ENCODE data around the gene FMC1. TPM values are rescaled to one million over a fixed set of nuclear protein-coding genes. Genes with fewer than 3 reads are reported as not detected.

FMC1 gene, protein sequence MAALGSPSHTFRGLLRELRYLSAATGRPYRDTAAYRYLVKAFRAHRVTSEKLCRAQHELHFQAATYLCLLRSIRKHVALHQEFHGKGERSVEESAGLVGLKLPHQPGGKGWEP
- 12.3 to 34.9 TPM (median 31.4 TPM) in 5 replicates for total RNA-seq (2022; extraction: Qiagen RNA extraction)

GRCh38 chr7:139341058-139341775 lies at the start of gene FMC1:
FMC1 (plus strand) TSS chr7:139341337; CDS start chr7:139341385, 48 bp downstream.

DNA sequence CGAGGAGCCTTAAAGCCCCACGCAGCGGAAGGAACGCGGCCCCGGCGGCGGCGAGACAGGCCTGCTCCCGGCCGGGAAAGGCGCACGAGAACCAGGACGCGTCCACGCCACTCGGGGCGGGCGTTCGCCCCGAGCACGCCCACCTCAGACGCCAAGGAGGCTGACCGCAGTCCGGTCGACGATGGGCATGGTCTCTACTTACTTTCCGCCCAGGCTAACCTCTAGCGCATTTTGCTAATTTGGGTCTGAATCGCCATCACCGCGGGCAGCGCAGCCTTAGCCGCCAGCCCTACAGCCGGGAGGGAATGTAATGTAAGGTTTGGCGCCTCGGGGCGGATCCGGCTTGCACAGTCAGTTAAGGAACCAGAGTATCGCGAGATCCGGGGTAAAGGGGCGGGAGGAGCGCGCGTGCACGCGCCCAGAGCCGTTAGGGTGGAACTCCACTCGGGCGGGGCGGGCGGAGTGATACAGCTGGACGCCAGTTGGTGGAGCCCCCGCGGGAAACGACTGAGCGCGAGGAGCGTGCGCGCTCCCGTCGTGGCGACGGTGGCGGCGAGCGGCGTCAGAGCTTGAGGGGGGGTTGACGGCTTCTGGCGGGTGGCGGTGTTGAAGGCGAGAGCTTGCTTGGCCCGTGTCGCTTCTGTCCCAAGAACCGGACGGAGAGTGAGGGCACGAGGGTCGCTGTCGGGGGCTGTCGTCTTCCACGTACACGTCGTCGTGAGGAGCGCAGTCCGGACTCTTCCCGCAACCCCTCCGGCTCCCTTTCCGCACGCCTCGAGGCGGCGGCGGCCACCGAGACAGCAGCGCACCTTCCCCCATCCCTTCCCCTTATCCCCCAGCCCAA lies 18.5 kb downstream of the FMC1 start, which contains the start of gene LUC7L2:
Gene LUC7L2, plus strand, starts transcription at position 529 of the 844 bp plus-strand sequence. CDS start 368 bp downstream, outside the sequence.

Other genes with a start within 250 kb of the FMC1 start
- gene ZC3HAV1, start 231.6 kb upstream of the FMC1 start, total RNA-seq (2022; extraction: Qiagen RNA extraction): 28.8 to 34.9 TPM (median 29.0 TPM) in 5 replicates
- 2.4 to 3.1 TPM (median 2.6 TPM) in 5 replicates for gene UBN2, start 110.1 kb upstream of the FMC1 start, total RNA-seq (2022; extraction: Qiagen RNA extraction)
- 36.4 to 40.0 TPM (median 38.8 TPM) in 5 replicates for gene LUC7L2, start 18.6 kb downstream of the FMC1 start, total RNA-seq (2022; extraction: Qiagen RNA extraction)
- gene KLRG2, start 142.3 kb downstream of the FMC1 start, total RNA-seq (2022; extraction: Qiagen RNA extraction): 0.69 to 1.1 TPM (median 0.75 TPM) in 5 replicates
- 0.08 to 0.20 TPM (median 0.15 TPM) in 5 replicates for gene CLEC2L, start 182.3 kb downstream of the FMC1 start, total RNA-seq (2022; extraction: Qiagen RNA extraction)

Measured in A549 treated with AZD2906 at 1 μM for 4 hours (cell line).